DMS153 treated with DMSO at 0.1 percent for 48 hours (cell line): ENCODE measurements around the gene RETREG2.

Experiments used
- DNase-seq: peaks from one replicate; lab custom pipeline; 2025; ENCODE audit not compliant: unreplicated experiment; lab: John Stamatoyannopoulos, UW

The RETREG2 gene

DNA sequence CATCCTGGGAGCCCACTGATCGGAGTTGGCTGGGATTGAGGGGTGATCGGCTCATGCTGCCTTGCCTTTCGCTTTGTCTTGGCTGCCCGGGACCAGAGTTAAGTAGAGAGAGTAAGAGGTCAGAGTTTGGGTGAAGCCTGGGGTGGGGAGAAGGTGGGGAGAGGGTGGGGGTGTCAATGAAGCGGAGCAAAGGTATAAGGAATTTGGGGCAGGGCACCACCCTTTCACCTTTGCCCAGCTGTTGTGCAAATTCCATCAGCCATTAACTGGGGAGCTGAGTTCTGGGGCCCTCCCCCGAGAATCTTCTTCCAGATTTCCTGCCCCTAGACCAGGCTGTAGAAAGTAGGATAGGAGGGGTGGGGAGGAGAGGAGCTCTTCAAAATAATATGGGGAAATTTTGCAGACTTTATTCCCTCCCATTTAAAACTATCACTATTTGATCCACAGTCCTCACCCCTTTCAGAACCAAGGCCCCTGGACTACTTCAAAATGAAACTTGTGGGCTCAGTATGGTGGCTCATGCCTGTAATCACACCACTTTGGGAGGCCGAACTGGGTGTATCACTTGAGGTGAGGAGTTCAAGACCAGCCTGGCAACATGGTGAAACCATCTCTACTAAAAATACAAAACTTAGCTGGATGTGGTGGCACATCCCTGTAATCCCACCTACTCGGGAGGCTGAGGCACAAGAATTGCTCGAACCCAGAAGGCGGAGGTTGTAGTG is 8.0 kb upstream of the RETREG2 start, which contains the start of gene SLC23A3:
SLC23A3 (minus strand) TSS at position 100 of the 725 bp plus-strand sequence; CDS start at position 55, 45 bp downstream.
- DNase-seq, result no peak

DNA sequence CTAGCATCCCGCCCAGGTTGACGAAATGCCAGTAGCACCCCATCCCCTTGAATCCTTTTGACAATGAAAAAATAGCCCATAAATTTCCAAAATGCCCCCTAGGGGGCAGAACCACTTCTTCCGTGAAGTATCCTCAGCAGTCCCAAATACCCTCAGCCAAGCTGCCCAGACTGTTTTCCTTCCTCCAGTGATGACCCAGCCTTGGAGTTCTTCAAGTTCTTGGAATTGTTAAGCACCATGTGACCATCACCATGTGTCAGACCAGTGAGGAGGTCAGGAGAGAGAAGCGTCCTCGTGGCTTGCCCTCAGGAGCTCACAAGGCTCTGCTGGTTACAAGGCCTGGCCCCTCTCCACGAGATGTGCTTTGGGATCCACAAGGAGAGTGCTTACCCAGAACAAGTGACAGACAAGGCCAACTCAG is 6.8 kb upstream of the RETREG2 start:
- no peak for DNase-seq

DNA sequence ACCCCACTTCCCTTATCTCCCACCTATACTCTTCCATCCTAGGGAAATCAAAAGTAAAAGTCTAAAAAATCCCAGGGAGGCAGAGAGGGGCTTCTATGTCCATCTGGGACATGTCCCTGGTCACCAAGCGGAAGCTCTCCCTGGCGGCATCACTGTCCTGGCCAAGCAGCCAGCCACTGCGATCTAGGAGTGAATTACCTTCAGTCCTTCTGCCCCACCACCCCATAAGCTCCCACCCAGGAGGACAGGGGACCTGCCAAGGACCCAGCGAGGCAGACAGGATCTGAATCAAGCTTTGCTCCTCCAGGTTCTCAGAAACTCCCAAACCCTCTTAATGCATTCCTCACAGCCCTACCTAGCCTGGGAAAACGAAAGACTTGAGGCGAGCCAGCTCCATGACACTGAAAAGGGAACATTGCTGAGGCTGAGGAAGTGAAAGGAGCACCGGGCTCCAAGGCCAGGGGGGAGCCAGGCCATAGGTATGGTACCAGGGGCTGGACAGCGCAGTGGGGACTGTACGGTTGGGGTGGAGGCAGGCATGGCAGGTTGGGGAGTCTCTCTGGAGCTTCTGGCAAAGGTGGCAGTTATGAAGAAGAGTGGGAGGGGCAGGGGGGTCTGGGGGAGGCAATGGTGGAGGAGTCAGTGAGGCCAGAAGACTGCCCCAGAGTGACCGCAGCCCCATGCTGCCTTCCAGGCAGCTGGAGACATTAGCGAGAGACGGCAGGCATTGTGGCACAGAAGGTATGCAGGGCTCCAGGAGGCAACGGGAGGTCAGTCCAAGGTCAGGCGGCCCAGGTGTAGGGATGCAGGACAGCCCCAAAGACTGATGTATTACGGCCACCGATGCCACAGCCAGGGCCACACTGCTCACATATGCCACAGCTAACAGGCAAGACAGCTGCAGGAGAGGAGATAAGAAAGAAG is 5.6 kb upstream of the RETREG2 start:
- no peak for DNase-seq

DNA sequence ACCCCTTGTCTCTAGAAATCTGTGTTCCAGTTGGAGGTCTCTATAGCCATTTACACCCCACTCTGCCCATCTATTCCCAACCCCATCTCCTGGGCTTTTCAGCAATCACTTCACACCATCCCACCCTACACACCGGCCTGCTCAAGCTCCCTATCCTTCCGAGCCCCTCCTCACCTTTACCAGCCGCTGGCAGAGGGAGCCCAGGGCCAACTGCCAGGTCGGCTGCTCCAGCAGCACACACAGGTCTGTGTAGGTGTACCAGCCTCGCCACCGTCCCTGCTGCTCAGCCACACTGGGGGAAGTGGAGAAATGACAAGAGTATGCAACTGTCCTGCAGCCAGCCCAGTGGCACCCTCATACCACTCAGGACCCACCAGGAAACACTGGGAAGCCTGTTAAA is 4.9 kb upstream of the RETREG2 start:
- no peak for DNase-seq

DNA sequence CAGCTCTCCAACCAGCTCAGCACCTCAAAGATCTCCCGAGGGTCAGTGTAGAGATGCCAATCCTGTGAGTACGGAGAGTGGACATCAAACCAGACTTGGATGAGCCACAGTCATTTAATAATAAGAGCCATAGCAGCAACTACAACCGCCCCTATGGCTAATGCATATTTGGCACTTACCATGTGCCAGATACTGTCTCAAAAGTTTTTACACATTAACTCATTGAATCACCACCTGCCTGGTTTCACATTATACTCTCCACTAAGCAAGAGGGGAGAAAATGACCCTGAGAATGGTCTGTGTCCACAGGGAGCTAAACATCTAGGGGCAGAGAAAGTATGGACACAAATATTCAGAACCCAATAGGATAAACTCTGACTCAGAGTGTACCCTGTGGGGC is 3.9 kb upstream of the RETREG2 start:
- no peak for DNase-seq

DNA sequence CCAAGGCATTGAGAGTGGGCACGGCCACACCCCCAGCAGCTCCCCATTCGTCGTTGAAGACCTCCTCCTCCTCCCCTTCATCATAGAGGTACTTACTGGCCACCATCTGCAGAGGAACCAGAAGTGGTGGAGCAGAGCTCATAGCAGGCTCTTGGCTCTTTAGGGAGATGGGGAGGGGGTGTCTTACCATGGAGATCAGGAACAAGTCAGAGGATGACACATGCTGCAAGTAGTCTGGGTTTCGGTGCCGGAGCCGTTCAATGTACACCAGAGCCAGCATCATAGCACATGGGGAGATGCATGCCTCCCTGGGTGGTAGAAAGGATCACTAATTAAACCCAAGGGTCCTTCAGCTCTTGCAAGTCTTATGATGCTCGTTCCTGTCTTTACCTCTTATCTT is 3.3 kb upstream of the RETREG2 start:
- no peak for DNase-seq

DNA sequence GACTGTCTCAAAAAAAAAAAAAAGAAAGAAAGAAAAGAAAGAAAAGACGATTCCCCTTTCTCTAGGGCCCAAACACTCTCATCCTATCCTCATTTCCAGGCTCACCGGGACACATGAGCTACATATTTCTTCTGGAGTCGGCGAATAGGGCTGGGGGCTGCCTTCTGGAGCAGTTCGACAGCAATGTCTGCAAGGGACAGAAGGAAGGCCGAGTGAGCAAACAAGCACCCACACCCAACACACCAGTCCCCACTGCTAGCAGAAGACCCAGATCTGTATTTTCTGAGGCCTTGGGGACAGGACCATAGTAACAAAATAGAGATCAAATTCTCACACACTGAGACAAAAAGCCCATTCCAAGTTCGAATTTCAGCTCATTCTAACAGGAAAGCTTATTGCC is 2.6 kb upstream of the RETREG2 start:
- DNase-seq, result no peak

DNA sequence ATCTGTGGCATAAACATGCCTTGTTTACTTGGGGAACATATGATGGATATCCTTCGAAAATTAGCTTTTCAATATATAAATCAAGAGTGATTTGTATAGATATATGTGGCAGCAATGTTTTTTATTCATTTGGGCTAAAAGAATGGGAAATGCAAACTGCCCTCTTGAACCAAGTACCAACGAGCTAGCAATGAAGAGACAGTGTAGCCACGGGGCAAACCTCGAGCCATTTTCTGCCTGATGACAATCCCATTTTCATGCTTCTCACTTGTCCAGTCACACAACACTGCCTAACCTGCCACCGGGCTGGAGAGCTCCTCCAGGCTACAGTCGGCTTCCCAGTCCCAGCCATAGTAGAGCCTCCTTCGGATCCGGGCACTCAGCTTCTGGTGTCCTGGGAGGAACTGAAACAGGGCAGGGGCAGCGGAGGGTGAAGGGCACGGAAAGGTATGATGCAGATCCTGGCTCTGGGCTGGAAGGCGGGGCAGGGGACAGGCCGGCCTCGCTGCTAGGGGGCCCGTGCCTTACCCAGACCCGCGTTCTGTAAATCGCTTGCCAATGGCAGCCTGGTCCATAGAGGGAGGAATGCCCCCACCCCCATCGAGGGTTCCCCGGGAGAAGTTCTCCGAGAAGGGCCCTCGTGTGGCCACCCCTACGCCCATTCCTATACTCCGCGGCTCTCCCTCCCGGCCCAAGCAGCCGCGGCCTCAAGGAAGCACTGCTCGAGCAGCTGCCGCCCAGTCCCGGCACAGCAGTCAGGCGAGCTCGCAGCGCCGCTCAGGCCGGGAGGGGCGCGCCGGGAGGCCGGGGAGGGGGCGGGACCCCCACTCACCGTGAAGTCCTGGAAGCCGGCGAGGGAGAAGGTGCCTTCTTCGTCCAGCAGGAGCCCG is 1.9 kb upstream of the RETREG2 start:
- no peak for DNase-seq

DNA sequence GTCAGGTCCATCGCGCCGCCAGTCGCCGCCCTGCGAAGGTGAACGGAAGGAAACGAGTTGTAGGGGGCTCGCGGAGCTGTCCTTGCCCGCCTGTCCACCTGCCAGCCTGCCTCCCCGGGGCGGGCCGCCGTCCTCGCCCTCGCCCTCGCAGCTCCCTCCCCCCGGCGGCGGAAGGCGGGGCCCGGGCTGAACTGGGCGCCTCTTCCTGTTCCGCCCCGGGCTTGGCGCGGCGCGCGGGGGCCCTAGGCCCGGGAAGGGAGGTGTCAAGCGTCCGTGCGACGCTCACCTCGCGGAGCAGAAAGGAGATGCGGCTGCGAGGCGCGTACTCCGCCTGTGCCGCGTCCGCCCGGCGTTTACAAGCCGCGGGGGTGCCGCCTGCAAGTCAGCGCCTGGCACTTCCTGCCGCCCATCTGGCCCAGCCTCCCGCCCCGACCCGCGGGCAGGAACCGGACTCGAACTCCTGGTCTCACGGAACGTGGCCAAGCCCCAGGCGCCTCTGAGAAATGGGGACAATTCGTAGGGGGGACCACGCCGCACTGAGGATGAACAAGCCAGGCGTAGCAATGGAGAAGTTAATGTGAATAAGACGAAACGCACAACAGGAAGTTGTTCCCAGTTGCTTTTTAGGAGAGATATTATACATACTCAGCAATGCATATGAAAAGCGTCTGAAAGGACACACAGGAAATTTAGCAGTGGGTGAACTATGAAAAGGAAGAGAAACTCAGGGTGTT is 1.1 kb upstream of the RETREG2 start, which contains the start of gene CNPPD1:
CNPPD1 (minus strand) TSS at position 108 of the 734 bp plus-strand sequence; CDS start at position 11, 97 bp downstream.
- DNase-seq, result peak; percentile 73

DNA sequence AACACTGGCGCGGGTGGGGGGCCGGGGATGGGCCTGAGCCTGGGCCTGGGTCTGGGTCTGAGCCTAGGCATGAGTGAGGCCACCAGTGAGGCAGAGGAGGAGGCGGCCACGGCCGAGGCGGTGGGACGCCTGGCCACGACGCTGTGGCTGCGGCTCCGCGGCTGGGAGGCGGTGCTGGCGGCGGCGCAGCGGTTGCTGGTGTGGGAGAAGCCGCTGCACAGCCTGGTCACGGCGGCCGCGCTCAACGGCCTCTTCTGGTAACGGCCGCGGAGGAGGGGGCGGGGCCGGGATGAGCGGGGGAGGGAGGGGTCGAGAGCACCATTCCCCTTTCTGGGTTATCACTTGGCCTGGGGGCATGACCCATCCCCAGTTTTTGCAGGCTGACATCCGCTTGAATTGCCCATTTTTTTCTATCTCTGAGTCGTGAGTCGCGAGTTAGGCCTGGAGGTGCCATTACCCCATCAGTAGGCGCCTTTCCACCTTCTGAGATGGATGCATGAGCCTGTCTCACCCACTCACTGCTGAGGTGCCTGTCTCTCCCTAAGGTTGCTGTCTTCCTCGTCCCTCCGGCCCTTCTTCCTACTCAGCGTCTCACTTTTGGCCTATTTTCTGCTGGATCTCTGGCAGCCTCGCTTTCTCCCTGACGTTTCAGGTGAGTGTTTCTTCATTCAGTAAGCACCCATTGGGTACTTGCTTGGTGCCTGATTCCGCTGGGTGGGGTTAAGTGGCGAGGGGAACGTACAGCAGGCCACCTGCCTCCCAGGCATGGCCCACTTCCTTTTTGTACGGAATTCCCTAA is 501 bp downstream of the RETREG2 start:
- no peak for DNase-seq

DNA sequence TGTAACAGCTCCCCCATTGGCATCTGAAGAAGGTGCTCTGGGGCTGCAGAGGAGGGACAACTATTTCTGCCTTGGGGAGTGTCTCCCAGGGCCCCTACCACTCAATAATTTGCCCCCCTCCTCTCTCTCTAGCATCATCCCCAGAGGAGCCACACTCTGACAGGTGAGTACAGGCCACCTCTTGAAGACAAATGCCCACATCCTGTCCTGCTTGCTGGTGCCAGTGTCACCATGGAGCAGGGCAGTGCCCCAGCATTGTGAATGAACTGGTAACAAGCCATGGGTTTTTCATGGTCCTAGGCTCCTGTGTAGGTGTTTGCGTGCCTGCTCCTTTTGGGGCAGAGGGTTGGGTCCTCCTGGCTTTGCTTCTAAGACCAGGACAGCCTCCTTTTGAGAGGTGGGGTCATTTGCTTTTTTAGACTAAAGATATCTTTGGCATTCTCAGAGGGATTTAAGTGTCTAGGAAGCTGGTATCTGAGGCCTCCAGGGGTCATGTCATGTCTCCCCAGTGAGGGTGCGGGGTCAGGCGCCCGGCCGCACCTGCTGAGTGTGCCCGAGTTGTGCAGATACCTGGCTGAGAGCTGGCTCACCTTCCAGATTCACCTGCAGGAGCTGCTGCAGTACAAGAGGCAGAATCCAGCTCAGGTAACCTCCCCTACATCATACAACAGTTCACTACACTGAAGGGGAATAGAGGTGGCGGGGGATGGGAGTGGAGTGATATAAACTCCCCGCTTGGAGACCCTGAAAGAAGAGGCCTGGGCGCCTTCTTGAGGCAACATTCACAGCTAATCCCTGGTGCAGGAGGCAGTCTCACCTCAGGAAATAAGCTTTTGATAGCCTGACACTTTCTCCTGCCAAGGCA is 1.8 kb downstream of the RETREG2 start:
- no peak for DNase-seq

DNA sequence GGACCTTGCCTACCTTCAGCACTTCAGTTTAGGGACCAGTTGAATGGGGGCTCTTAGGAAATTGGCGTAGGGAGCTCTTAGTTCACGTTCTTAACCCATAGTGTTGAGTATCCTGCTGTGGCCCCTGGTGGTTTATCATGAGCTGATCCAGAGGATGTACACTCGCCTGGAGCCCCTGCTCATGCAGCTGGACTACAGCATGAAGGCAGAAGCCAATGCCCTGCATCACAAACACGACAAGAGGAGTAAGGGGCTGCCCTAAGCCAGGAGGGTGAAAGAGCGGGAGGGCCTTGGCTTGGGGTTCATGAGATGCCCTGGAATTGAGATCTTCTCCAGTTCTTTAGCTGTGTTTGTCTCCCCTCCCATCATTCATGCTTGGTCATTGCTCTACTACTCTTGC is 2.9 kb downstream of the RETREG2 start:
- no peak for DNase-seq

DNA sequence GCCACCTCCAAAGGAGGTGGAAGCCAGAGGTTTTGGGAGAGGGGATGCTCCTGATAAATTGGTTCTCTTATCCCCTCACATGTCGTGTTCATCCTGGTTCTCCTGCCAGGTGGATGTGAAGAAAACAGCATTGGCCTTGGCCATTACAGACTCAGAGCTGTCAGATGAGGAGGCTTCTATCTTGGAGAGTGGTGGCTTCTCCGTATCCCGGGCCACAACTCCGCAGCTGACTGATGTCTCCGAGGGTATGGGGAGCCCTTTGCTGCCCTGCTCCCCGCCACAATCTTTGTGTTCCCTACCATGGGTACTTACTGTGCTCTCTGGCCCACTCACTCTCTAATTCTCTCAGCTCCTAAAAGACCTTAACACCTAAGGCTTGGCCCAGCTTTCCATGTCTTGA is 3.5 kb downstream of the RETREG2 start:
- DNase-seq, result no peak

DNA sequence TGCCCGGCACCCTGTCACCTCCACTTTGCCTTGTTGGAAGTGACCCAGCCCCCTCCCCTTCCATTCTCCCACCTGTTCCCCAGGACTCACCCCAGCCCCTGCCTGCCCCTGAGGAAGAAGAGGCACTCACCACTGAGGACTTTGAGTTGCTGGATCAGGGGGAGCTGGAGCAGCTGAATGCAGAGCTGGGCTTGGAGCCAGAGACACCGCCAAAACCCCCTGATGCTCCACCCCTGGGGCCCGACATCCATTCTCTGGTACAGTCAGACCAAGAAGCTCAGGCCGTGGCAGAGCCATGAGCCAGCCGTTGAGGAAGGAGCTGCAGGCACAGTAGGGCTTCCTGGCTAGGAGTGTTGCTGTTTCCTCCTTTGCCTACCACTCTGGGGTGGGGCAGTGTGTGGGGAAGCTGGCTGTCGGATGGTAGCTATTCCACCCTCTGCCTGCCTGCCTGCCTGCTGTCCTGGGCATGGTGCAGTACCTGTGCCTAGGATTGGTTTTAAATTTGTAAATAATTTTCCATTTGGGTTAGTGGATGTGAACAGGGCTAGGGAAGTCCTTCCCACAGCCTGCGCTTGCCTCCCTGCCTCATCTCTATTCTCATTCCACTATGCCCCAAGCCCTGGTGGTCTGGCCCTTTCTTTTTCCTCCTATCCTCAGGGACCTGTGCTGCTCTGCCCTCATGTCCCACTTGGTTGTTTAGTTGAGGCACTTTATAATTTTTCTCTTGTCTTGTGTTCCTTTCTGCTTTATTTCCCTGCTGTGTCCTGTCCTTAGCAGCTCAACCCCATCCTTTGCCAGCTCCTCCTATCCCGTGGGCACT is 4.5 kb downstream of the RETREG2 start:
- no peak for DNase-seq

DNA sequence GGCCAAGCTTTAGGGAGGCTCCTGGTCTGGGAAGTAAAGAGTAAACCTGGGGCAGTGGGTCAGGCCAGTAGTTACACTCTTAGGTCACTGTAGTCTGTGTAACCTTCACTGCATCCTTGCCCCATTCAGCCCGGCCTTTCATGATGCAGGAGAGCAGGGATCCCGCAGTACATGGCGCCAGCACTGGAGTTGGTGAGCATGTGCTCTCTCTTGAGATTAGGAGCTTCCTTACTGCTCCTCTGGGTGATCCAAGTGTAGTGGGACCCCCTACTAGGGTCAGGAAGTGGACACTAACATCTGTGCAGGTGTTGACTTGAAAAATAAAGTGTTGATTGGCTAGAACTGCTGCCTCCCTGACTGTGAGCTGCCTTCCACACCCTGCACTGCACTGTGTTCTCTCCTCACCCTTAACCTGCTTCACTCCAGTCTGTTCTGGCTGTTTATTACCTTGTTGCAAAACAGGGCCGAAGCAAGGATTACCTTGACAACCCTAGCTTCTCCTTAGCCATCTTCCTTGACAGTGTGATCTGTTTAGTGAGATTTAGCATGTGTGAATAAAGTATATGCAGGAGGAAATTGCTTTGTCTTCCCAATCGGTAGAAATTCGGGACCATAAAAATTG is 5.2 kb downstream of the RETREG2 start:
- DNase-seq, result no peak

DNA sequence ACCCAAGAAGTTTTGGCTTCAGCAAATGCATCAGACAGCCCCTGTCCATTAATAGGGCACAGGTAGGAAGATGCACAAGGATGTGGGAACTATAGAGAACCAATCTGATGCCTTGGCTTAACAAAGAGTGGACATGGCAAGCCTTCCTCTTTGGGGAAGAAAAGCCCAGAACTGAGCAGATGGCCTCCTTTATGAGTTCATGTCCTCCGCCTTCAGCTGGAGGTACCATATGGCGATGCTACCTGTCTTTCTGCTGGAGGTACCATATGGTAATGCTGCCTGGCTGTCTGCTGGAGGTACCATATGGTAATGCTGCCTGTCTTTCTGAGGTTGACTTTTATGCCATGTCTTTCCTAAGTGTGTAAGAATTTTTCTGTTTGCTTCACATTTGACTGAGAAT is 6.0 kb downstream of the RETREG2 start:
- no peak for DNase-seq

DNA sequence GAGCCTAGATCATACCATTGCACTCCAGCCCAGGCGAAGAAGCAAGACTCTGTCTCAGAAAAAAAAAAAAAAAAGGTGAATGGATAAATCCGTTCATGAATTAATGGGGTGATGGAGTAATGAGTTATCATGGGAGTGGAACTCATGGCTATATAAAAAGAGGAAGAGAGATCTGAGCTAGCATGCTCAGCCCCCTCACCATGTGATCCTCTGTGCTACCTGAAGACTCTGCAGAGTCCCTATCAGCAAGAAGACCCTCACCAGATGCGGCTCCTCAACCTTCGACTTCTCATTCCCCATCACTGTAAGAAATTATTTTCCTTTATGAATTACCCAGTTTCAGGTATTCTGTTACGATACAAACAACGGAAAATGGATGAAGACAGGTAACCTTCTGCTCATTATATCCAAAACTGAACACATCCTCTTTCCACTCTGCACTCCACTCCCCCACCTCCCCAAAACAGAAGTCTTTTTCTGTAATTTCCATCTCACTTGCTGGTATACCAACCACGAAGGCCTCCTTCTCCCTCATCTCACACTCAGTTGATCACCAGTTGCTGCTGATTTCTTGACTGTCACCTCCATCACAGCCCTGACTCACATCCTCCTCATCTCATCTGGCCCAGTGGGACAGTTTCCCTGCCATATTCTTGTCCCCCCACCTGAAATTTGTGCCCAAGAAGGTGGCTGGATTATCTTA is 8.8 kb downstream of the RETREG2 start:
- no peak for DNase-seq
